Stimulated activated CD8-positive, alpha-beta memory T cell treated with anti-CD3 and anti-CD28 coated beads, Interleukin-15, amount 100 ng/mL, for 1 hour (primary cell): Measurements from ENCODE around the gene ECEL1.

Experiments
- DNase-seq: peaks from one replicate; pipeline ENCODE4 v3.0.0-alpha.2; 2020; ENCODE audit warnings: low read depth

The ECEL1 gene

DNA sequence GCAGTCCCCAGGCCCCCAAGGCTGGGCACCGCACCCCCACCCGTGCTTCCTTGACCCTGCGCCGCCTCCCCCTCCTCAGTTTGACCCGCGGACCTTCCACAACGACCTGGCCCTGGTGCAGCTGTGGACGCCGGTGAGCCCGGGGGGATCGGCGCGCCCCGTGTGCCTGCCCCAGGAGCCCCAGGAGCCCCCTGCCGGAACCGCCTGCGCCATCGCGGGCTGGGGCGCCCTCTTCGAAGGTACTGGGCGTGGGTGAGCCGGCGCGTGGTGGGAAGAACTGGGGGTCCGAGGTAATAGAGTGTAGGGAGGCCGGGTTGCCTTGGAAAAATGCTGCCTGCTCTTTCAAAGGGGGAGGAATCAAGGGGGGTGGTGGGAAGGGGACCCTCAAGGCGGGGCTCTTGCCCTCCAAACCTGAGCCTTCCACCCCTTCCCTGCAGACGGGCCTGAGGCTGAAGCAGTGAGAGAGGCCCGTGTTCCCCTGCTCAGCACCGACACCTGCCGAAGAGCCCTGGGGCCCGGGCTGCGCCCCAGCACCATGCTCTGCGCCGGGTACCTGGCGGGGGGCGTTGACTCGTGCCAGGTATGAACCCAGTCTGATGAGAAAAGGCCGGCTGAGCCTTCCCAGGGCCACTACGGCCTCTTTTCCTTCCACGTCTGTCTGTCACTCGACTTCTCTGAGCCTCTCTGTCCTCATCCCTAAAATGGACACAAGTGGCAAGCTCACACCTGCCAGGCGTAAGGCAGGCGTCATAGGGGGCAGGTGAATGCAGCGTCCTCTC, 35.2 kb upstream of the ECEL1 start:
- DNase-seq = no peak

GRCh38 chr2:232521959-232522622, 34.5 kb upstream of the ECEL1 start:
- DNase-seq = peak; percentile 38

GRCh38 chr2:232521098-232521497, 33.5 kb upstream of the ECEL1 start:
- no peak for DNase-seq

GRCh38 chr2:232520489-232520888, 32.9 kb upstream of the ECEL1 start:
- no peak for DNase-seq

- no peak for DNase-seq
These were observed 32.2 kb upstream of the ECEL1 start, which contains the start of gene PRSS56 for GRCh38 chr2:232519581-232520438. PRSS56 (plus strand) TSS chr2:232520388; CDS start chr2:232520599, 211 bp downstream.

GRCh38 chr2:232518844-232519243, 31.2 kb upstream of the ECEL1 start:
- no peak for DNase-seq

DNA sequence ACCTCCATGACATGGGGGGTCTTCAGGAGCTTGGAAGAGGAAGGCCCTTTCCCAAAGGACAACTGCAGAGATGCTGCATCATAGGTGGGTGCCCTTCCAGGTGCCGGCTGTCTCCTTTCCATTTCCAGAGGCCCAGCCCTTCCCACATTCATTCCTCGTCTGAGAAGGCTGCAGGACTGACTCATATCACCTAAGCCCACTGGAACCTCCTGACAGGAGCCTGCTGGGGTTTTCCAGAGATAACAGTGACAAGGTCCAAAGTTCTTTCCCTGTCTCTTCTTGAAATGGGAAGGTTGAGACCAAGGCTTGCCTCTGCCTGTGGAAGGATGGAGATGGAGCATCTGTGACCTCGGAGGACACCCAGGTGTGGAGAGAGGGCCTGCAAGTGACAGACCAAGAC, 28.9 kb upstream of the ECEL1 start:
- DNase-seq = no peak

GRCh38 chr2:232515639-232516038, 28.0 kb upstream of the ECEL1 start:
- no peak for DNase-seq

DNA sequence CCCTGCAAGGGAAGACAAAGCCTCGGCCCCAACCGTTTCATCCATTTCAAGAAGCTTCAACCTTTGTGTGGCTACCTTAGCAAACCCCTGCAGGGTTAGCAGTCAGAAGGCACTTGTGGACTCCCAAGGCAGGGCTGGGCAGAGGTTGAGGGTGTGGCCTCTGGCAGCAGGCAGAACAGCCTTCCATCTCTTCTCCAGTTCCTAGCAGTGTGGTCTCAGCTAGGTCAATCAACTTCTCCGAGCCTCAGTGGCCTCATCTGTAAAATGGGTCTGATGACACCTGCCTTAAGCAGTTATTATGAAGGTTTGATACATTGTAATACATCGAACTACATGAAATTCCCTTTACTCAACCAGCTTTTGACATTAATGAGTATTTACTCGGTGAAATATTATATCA, 25.7 kb upstream of the ECEL1 start:
- no peak for DNase-seq

DNA sequence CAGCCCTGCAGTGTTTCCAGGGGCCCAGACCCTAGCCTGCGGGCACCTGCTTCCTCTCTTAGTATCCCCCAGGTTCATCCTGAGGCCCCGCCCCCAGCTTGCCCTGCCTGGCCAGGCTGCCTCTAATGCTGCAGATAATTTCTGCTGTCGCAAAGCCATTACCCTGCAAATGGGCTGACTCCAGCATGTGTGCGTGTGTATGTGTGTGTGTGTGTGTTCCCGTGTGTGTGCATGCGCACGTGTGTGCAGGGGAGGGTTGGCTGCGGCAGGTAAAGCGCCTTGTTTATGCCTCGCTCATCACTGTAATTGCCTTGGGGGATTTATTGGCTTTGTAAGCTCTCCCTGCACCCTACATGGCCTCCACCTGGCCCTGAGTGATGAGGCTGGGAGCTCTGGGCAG, 25.0 kb upstream of the ECEL1 start:
- no peak for DNase-seq

- DNase-seq = no peak
These were observed 23.8 kb upstream of the ECEL1 start for GRCh38 chr2:232511336-232511890.

DNA sequence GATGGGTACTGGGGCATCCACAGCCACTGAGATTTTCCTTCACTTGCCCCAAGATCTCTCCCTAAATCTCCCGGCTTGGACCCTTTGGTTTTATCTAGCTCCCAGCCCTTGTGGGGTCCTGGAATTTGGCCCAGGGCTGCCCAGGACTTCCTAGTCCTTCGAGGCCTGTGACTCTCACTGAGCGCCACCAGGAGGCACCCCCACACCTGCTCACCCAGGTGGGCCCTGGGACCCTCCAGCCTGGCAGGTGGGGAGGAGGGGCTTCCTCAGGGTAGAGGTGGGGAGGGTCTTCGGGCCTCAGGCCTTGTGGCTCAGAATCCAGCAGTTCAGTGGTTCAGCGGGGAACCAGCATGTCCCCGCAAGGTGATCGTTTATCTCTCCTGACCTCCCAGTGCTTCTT, 20.6 kb upstream of the ECEL1 start:
- DNase-seq = no peak

- no peak for DNase-seq
These were observed 19.1 kb upstream of the ECEL1 start for GRCh38 chr2:232506709-232507108.

DNA sequence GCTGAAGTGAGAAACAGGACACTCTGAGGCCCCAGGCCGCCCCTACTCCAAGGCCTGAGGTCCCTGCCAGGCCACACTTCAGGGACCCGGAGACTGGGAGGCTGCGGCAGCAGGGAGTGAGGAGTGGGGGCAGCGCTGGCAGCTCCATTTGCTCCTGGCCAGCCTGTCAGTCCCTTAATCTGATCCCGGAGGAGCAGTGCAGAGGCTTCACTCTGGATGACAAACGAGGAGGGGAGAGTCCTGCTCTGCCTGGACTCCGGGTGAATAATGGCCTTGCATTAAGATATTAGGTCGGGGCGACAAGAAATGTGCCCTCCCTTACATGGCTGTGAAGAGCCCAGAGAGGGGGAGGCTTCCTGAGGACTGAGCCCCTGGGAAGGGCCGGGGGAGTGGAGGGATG, 18.2 kb upstream of the ECEL1 start:
- DNase-seq = no peak

DNA sequence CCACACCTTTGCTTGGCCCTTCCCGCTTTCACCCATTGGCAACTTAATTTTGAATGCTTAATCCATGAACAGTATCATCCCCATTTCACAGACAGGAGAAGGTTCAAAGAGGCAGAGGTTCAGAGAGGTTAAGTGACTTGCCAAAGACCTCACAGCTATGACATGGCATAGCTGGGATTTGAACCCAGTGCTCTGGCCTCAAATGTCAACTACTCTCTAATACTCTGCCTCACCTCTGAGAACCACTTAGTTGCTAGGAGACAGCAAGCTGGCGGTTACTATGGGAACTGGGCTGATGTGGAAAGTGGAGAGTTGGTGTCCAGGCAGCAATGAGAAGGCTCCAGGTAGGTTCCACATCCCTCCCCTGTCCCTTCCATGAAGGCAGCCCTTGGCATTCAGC, 16.8 kb upstream of the ECEL1 start:
- DNase-seq = no peak

DNA sequence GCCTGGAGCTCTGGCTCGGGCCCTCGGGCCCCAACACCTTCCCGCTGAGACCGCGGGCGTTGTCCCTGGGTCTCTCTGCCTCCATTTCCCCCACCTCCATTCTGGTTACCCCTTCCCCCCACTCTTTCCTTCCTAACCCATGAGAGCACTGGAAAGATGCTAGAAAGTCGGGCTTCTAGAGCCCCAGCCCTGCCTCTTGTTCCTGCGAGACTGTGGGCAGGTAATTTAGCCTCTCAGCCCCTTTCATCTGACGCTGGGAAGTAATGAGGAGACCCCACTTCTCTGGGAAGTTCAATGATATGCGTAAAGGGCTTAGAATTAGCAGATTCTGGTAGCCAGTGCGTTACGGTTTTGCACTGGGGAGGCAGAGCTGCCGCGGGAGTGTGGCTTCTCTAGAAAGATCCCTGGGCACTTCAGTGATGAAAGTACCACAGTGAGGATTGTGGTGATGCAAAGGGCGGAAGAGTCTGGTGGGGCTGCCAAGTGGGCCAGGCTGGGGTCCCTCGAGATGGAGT, 16.2 kb upstream of the ECEL1 start:
- no peak for DNase-seq

- DNase-seq = no peak
These were observed 15.5 kb upstream of the ECEL1 start for GRCh38 chr2:232502911-232503808.

GRCh38 chr2:232502511-232502910, 14.9 kb upstream of the ECEL1 start:
- DNase-seq = no peak

- no peak for DNase-seq
These were observed 14.3 kb upstream of the ECEL1 start for GRCh38 chr2:232501794-232502390.

- DNase-seq = no peak
These were observed 13.7 kb upstream of the ECEL1 start for GRCh38 chr2:232501331-232501771.

DNA sequence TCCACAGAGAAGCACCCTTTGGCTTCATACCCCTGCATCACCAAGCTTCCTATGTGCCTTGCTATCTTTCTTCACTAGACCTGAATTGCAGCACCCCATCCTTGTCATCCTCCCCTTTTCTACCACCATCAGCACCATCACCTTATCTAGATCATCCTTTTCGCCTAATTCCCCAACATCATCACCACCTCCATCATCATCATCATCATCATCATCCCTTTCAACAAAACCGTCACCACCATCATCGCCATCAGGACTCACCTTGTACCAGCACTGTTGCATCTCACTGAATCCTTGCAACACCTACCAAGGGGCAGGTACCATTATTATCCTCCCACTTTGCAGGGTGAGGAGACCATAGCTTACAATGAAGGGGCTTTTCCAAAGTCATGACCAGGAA, 10.8 kb upstream of the ECEL1 start:
- DNase-seq = no peak
